ENCODE data around the gene SCT.

SCT gene

GRCh38 chr11:620935-621814 is 5.8 kb downstream of the SCT start:
- DNase-seq, result no peak

GRCh38 chr11:620201-620600 is 6.8 kb downstream of the SCT start:
- DNase-seq, result no peak

GRCh38 chr11:619628-620050 is 7.3 kb downstream of the SCT start:
- DNase-seq, result no peak

- DNase-seq, result no peak
Measured at GRCh38 chr11:618856-619627, 7.9 kb downstream of the SCT start.

GRCh38 chr11:617912-618682 is 8.9 kb downstream of the SCT start:
- no peak for DNase-seq

- no peak for DNase-seq
Measured at GRCh38 chr11:617199-617911, 9.6 kb downstream of the SCT start.

GRCh38 chr11:616320-617198 is 10.4 kb downstream of the SCT start:
- no peak for DNase-seq

GRCh38 chr11:615504-616319 is 11.3 kb downstream of the SCT start, which contains the start of gene IRF7:
Gene IRF7 (minus strand): TSS chr11:615950. CDS start chr11:615364, 586 bp downstream.
- DNase-seq, result peak; percentile 85

GRCh38 chr11:614623-615503 is 12.1 kb downstream of the SCT start:
- DNase-seq, result no peak

- DNase-seq, result no peak
Measured at GRCh38 chr11:614021-614622, 12.9 kb downstream of the SCT start.

- DNase-seq, result peak; percentile 27
Measured at GRCh38 chr11:613369-613968, 13.5 kb downstream of the SCT start.

GRCh38 chr11:612961-613300 is 14.1 kb downstream of the SCT start:
- DNase-seq, result no peak

- peak; percentile 56 for DNase-seq
Measured at GRCh38 chr11:612201-612960, 14.6 kb downstream of the SCT start.

GRCh38 chr11:611001-611996 is 15.7 kb downstream of the SCT start:
- no peak for DNase-seq

GRCh38 chr11:610146-610801 is 16.7 kb downstream of the SCT start:
- no peak for DNase-seq

GRCh38 chr11:609341-609811 is 17.6 kb downstream of the SCT start:
- DNase-seq, result no peak
